HepG2 (cell line): ENCODE data around the gene BRSK2.

ENCODE experiments used
- TAF1 ChIP-seq: sonication (generic); formaldehyde crosslinking; IDR thresholded peaks from 2 replicates; pipeline ENCODE4 v1.4.0; 2020; ENCODE audit warnings: missing genetic modification reagents
- ZNF232 ChIP-seq: sonication (generic); formaldehyde crosslinking; IDR thresholded peaks from 2 replicates; pipeline ENCODE4 v1.4.0; 2020; ENCODE audit warnings: missing genetic modification reagents, borderline replicate concordance
- ZNF318 ChIP-seq: sonication (generic); formaldehyde crosslinking; IDR thresholded peaks from 2 replicates; pipeline ENCODE4 v1.4.0; 2020; ENCODE audit warnings: mild to moderate bottlenecking, missing genetic modification reagents
- ZNF354B ChIP-seq: sonication (generic); formaldehyde crosslinking; IDR thresholded peaks from 2 replicates; pipeline ENCODE4 v1.8.0; 2022; ENCODE audit warnings: mild to moderate bottlenecking, missing genetic modification reagents
- ZNF558 ChIP-seq: sonication (generic); formaldehyde crosslinking; IDR thresholded peaks from 2 replicates; pipeline ENCODE4 v1.9.0; 2022; ENCODE audit warnings: mild to moderate bottlenecking, missing genetic modification reagents, borderline replicate concordance
- TF ChIP-seq, protein P1 (sequence below): sonication (generic); formaldehyde crosslinking; IDR thresholded peaks from 2 replicates; pipeline ENCODE4 v1.5.0; 2020; ENCODE audit warnings: mild to moderate bottlenecking, missing genetic modification reagents, moderate library complexity
- TF ChIP-seq, protein P2 (sequence below): sonication (generic); formaldehyde crosslinking; IDR thresholded peaks from 2 replicates; pipeline ENCODE4 v1.4.0; 2020; ENCODE audit warnings: missing genetic modification reagents
- TF ChIP-seq, protein P3 (sequence below), 2 experiments: sonication (generic) in 1 of 2; formaldehyde crosslinking in 1 of 2; IDR thresholded peaks; 2 replicates each; pipeline versions ENCODE4 v1.4.0 to v1.6.1; 2018 to 2020; ENCODE audit warnings: missing genetic modification reagents in 2 of 2, borderline replicate concordance in 1 of 2, low read depth in 1 of 2, mild to moderate bottlenecking in 1 of 2, missing biosample characterization in 1 of 2

DNA sequence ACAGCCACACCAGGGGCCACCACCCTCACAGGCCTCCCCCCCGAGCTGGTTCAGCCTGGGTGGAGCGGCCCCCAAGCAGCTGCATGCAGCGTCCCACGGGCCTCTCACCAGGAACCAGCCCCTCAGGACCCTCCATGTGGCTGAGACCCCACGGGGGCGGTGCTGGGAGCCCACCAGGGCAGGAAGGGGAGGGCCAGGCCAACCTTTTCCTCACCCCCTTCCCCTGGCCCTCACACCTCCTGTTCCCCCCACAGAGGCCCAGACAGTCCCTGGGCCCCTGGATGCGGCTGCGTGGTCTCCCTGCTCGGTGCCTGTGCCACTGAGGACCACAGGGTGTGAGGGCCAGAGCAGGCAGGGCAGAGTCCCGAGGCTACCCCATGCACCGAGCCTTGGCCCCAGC is 50.3 kb downstream of the BRSK2 start:
- TF ChIP-seq ZNF354B (CRISPR knock-in tag) = no peak
- TF ChIP-seq TAF1 (CRISPR knock-in tag) = no peak
- TF ChIP-seq, protein P1, sequence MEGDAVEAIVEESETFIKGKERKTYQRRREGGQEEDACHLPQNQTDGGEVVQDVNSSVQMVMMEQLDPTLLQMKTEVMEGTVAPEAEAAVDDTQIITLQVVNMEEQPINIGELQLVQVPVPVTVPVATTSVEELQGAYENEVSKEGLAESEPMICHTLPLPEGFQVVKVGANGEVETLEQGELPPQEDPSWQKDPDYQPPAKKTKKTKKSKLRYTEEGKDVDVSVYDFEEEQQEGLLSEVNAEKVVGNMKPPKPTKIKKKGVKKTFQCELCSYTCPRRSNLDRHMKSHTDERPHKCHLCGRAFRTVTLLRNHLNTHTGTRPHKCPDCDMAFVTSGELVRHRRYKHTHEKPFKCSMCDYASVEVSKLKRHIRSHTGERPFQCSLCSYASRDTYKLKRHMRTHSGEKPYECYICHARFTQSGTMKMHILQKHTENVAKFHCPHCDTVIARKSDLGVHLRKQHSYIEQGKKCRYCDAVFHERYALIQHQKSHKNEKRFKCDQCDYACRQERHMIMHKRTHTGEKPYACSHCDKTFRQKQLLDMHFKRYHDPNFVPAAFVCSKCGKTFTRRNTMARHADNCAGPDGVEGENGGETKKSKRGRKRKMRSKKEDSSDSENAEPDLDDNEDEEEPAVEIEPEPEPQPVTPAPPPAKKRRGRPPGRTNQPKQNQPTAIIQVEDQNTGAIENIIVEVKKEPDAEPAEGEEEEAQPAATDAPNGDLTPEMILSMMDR (CRISPR knock-in tag) = no peak
- no peak for TF ChIP-seq ZNF318 (CRISPR knock-in tag)
- no peak for TF ChIP-seq ZNF558
- TF ChIP-seq ZNF232 (CRISPR knock-in tag) = no peak
- TF ChIP-seq, protein P2, sequence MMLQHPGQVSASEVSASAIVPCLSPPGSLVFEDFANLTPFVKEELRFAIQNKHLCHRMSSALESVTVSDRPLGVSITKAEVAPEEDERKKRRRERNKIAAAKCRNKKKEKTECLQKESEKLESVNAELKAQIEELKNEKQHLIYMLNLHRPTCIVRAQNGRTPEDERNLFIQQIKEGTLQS (CRISPR knock-in tag) = no peak
- TF ChIP-seq, protein P3, sequence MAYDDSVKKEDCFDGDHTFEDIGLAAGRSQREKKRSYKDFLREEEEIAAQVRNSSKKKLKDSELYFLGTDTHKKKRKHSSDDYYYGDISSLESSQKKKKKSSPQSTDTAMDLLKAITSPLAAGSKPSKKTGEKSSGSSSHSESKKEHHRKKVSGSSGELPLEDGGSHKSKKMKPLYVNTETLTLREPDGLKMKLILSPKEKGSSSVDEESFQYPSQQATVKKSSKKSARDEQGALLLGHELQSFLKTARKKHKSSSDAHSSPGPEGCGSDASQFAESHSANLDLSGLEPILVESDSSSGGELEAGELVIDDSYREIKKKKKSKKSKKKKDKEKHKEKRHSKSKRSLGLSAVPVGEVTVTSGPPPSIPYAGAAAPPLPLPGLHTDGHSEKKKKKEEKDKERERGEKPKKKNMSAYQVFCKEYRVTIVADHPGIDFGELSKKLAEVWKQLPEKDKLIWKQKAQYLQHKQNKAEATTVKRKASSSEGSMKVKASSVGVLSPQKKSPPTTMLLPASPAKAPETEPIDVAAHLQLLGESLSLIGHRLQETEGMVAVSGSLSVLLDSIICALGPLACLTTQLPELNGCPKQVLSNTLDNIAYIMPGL (CRISPR knock-in tag; IDR thresholded peaks at IDR 0.05; ENCODE audit: borderline replicate concordance in 1 of 2, low read depth in 1 of 2) = no peak
